Measurements from ENCODE around the gene IPO9.
"Not testable (repeated sequence)": the region's sequence is repeated elsewhere in the genome, so short reads cannot be mapped to it uniquely, and the experiment has no call there.

IPO9 gene

DNA sequence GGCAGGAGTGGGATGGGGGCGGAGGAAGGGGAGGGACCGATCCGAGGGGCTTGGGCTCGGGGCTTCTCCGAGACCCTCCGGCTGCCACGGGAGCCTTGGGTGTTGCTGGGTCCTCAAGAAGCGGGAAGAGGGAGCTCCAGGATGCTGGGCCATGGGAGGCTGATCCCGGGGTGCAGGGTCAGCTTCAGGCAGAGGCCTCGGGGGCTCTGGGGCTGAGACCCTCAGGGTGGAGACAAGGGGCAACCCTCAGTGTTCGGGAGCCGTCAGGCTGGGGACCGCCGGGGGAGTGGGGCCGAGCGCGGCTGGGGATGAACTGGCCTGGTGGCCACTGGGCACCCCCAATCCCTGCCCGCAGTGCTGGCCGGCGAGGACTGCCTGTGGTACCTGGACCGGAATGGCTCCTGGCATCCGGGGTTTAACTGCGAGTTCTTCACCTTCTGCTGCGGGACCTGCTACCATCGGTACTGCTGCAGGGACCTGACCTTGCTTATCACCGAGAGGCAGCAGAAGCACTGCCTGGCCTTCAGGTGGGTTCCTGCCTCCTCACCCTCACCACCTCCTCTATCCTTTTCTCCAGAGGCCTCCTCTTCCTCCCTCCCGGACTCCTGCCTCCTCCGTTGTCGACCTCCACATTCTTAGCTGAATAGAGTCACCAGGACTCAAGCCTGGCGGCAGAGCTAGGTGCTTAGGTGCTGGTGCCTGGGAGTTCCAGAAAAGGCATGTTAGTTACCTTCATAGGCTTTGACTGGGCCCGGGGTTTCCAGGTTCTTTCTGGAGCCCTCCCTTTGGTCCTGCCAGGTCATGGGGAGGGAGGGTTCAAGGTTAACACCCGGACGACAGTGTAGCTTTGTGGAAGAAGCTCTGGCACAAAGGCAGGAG lies 60.4 kb downstream of the IPO9 start:
- DNase-seq, result no peak

DNA sequence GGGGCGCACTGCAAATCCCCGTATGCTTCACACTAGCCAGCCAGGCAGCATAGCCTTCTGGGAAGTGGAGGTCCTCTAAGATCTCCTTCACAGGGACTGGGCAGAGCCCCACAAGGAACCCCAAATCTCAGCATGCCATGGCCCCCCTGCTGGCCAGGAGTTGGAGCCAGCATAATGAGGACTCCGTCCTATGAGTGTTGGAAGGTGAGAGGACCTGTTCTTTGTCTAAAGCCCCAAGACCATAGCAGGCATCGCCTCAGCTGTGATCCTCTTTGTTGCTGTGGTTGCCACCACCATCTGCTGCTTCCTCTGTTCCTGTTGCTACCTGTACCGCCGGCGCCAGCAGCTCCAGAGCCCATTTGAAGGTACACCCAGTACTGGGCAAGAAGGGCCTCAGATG lies 61.3 kb downstream of the IPO9 start:
- no peak for DNase-seq

DNA sequence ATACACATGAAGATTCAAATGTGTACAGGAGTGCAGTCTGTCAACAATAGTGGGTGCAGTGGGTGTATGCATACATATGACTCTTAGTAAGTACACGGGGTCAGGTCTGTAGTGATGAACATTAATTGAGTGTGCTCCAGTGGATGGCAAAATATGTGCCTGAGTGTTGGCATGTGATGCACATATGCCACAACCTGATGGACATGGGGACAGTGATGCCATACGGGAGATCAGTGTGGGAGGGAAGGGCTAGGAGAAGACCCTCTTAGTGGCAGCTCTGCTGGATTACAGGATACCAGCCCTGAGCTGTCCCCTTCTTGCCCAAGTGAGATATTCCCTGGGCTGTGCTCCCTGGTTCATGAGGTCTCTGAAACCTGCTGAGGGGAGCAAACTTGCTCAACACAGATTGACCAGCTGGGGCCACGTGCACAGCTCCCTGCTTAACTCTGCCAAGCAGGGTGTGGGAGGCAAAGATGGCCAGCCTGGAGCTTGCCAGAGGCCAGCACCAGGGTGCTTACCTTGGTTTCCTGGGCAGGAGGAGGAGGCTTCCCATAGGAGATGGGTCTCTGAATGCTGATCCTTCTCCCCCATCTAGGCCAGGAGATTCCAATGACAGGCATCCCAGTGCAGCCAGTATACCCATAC lies 62.0 kb downstream of the IPO9 start:
- DNase-seq, result no peak

DNA sequence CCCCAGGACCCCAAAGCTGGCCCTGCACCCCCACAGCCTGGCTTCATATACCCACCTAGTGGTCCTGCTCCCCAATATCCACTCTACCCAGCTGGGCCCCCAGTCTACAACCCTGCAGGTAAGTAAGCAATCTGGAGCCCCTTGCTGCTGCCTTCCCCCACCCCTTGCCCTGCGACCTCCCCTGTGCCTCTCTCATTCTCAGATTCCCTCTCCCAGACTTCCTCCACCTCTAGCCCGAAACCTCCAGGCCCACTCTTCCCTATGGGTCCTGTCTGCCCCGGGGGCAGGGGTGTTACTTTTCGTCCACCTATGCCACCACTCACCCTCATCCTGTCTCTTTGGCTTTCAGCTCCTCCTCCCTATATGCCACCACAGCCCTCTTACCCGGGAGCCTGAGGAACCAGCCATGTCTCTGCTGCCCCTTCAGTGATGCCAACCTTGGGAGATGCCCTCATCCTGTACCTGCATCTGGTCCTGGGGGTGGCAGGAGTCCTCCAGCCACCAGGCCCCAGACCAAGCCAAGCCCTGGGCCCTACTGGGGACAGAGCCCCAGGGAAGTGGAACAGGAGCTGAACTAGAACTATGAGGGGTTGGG lies 62.6 kb downstream of the IPO9 start:
- DNase-seq, result no peak

DNA sequence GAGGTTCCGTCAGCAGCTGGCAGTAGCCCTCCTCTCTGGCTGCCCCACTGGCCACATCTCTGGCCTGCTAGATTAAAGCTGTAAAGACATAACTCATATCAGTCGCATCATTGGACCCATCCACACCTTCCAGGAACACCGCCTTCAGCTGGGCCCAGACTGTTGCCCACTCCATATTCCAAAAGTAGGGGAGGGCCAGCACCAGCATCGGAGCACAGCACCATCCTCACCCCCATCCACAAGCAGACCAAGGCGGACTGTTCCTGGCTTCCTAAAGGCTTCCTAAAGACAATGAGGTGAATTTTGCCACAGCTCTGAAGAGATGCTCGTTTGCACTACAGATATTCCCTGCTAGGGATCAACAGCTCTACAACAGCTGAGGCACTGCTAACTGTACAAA lies 63.3 kb downstream of the IPO9 start:
- no peak for DNase-seq

DNA sequence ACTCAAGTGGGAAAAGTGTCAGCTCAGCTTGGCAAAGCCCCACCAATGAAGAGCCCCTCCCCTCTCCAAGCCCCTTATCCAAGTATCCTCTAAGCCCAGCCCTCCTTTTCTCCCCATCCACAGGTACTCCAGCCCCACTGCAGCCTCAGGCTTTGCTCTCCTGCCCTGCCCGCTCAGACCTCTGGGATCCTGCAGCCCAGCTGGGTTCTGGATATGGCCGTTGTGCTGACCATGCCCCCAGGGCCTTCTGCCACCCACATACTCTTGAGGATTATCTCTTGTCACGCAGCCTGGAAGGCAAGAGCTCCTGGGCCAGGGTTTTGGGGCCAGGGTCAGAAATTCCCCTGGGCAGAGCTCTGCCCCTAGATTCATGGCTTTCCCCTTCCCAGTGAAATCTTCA lies 64.5 kb downstream of the IPO9 start:
- no peak for DNase-seq

DNA sequence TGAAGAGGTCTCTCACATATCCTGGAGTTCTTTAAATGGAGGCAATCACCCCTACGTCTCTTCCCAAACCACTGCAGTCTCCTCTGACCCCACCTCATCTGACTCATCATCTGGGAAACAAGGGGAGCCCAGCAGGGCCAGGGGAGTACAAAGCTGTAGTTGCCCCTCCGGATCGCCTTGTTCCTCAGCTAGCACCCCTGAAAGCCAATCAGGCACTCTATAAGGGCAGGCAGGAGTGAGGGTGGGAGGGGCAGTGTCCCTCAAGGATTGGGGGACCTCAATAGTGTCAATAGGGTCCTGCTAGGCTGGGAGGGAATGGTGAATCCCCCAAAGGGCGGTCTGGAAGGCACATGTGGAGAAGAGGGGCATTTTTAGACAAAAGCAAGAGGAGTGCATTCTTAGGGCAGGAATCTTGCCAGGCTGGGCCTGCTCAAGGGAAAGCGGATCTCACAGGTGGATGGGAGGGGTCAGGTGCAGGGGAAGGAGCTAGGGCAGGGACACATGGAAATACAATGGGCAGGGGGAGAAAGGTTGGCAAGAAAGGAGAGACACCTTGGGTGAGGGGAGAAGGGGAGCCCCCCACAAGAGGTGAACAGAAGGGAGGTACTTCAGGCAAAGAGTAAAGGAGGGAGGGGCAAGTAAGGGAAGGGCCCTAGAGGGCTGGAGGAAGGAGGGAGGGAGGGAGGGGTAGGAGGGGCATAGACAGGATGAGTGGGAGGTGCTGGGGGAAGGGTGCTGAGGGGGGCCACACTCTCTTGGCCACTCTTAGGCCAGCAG lies 65.6 kb downstream of the IPO9 start:
- no peak for DNase-seq

DNA sequence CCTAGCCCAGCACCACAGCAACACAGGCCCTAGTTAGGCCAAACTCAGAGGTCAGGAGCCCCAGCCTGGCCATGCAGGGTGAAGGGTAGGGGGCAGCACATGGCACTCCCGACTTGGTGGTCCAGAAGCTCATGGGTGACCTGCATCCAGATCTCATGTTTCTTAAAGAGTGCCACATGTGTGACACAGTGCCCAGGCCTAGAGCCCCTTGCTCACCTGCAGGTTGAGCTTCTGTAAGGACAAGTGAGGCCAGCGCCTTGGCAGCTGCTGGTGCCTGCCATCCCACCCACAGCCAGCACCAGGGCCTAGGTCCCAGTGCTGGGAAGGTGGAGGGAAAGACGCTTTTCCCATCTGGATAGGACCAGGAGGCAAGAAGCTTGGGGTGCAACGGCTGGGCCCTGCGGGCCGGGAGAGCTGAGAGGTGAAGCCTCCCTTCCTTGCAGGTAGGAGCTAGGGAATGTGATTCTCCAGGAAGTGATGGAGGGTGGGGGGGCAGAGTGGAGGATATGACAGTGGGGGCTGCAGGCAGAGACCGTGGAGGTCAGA lies 66.2 kb downstream of the IPO9 start:
- DNase-seq, result no peak

DNA sequence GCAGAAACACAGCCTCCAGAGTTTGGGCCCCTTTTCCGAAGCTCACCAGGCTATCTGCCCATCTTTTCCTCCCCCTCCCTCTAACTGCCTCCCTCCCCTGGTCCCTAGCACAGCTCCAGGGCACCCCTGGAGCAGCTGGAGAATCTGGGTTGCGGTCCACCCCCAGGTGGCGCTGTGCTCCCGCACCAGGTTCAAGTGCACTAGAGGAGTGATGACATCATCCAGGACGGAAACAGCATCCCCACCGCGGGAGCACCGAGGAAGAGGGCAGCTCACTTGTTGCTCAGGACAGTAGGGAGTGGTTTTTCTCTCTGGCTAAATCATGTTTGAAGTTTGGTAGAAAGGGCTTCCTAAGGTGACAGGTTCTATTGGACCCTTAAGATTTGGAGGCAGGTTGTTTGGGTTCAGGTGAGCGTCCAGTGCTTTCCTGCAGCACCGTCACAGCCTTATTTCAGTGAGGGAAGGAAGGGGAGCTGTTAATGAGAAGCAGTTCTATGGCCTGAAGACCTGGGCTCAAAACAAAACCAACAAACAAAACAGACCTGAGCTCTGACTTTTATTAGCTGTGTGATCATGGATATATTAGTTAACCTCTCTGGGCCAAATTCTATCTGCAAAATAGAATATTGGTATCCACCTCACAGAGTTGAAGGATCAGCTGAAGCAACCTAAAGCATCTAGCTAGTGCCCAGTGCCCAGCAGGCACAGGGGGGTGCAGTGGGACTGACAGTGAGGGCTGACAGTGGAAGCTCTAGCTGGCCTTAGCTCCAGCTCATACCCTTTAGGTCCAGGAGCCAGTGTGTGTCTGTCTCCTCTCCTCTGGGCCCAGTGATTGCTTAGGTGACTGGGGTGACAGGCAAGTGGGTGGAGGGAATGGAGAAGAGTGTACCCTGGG lies 67.2 kb downstream of the IPO9 start:
- DNase-seq, result peak; percentile 86

DNA sequence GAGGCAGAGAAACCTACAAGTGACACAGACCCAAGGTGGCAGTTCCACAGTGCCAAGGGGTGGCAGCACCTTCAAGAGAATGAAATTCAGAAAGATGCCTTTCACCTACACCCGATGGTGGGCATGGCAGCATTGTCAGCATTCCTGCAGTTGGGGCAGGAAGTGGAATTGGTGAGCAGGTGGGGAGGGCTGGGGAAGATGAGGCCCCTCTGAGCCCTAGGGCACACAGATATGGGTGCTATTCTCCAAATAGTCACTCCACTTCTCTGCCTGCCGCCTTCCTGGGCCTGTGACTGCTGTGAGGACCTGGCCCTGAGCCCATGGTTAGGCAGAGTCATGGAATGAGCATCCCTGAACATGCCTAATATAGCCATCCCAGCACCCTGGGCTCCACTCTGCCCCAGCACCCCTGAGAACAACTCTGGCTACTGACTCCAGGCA lies 68.0 kb downstream of the IPO9 start:
- DNase-seq, result no peak

DNA sequence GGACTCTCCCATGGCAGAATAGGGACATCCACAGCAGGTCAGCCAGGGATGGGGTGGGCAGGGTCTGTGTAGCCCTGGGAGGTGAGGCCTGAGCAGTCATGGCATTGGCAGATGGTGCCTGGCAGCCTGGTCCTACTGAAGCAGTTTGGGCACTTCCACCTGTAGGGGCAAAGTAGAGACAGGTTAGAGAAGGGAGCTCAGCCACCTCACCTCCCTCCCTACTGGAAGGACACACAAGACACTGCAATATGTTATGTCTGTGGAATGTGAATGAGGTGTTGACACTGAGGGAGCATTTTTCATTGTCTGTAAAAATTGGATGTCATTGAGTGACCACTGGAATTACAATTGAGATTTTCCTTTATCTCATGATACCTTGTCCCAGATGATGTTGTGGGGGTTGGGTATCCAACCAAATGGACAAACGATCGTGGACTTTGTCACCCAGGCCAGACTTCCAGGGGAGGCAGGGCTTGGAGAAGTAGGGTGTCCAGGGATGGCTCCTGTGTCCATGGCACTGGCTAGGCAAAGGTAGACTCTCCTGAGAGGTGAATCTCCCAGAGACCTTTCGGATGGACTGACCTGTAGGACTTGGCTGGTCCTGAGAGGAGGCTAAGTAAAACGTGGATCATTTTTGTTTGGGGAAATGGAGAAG lies 69.4 kb downstream of the IPO9 start:
- DNase-seq, result no peak

DNA sequence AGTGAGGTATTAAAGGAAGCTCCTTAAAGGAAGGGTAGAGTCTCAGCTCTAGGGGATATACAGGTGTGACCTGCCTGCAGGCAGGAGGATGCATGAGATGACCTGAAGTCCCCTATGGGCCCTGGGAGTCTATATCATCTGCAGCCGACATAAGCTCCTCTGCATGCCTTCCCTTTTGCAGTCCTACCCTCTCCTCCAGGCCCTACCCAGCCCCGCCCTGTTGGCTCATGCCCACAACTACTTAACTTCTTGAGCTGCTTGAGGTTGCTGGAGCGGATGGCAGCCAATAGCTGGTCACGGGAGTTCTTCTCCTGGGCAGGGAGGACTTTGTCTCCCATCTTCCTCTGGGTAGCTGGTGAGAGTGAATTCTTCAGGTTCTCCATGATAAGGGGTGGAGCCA lies 70.0 kb downstream of the IPO9 start:
- no peak for DNase-seq

DNA sequence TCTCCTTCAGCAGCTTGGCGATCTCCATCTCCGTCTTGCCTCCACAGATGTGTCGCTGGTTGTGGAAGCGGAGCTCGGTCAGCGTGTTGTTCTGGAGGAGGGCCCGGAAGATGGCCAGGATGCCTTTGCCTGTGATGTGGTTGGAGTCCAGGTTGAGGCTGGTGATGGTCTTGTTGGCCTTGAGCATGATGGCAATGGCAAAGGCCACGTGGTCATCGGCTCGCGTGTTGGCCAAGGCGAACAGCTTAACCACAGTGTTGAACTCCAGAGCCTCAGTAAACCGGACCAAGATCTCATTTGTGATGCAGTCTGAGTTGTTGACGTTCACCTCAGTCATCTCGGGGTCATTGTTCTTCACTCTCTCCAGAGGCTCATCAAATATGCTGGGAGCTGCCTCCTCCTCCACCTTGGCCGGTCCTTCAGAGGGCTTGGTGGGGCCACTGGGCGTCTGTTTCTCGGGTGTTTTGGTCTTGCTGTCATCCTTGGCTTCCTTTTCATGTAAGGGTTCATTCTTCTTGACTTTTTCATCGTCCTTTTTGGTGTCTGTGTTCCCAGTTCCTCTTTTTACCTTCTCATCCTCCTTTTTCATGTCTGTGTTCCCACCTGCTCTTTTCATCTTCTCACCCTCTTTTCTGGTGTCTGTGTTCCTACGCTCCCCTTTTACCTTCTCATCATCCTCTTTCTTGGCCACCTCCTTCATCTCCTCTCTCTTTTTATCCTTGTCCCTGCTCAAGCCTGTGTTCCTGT lies 70.9 kb downstream of the IPO9 start:
- DNase-seq, result no peak

DNA sequence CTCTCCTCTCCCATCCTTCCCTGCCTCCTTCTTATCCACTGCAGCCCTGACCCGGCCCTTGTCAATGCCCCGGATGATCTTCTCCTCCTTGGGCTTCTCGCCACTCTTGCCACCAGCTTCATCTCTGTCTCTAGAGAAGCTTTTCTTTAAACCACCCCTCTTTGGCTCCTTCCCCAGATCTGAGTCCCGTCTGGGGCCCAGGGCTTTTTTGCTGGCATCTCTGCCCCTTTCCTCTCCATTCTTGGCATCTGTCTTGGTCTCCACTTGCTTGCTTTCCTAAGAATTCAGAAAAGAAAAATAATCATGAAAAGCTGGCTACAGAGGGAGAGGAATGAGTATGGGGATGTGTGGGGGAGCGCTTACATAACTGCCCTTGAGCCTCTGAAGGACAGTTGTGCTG lies 71.5 kb downstream of the IPO9 start:
- no peak for DNase-seq

DNA sequence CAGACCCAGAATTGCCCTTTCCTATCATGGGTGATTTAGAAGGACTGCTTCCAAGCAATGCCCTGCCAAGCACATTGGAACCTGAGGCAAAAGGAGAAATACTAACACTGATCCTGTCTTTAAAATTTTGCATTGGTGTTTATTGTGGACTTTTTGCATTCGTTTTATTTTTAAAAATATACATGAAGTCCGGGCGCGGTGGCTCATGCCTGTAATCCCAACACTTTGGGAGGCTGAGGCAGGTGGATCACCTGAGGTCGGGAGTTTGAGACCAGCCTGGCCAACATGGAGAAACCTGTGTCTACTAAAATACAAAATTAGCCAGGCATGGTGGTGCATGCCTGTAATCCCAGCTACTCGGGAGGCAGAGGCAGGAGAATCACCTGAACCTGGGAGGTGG lies 72.1 kb downstream of the IPO9 start:
- DNase-seq, result not testable (repeated sequence)

DNA sequence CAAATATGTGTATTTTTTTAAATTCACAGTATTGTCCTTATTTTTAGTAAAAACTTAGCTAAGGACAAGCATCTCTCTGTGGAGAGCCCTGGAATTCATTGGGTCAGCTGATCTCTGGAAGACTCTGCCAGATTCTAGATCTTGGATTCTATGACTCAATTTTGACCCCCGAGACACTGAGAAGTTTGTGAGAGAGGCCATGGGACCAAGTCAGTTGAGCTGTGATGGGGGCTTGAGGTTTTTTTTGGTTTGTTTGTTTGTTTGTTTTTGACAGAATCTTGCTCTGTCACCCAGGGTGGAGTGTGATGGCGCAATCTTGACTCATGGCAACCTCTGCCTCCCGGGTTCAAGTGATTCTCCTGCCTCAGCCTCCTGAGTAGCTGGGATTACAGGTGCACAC lies 73.2 kb downstream of the IPO9 start:
- no peak for DNase-seq

DNA sequence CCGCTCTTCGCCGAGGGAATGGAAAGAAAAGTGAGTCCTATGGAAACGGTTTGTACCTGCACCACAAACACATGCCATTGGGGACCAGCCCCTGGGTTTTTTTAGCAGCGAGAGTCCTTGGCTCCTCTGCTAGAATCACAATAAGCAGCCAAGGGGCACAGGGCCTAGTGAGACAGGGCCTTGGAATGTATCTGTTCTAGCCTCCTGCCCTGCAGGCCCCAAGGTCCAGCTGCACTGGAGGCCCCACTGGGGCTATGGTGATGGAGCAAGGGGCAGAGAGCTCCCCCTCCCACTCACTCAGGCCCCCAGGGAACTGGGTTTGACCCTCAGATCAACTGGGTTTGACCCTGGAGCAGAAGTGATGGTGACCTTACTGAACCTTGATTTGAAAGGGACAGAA lies 74.2 kb downstream of the IPO9 start:
- DNase-seq, result no peak

DNA sequence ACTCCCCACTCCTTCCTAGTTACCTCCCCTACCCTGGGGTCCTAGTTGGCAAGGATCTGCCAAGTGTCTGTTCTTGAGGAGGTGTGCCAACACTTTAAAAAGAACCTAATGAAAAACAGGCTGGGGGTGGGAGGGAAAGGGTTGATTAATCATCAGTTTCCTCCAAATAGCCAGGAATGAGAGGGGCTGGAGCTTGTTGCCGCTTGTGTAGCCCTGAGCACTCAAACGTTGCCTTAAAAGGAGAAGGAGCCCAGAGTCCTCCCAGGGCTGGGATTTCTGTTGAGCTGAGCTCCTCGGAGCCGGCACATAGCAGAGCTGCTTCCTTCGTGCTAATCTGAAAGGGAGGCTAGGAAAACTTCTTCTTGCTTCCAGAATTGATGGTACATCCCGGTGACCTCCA lies 75.6 kb downstream of the IPO9 start:
- no peak for DNase-seq

DNA sequence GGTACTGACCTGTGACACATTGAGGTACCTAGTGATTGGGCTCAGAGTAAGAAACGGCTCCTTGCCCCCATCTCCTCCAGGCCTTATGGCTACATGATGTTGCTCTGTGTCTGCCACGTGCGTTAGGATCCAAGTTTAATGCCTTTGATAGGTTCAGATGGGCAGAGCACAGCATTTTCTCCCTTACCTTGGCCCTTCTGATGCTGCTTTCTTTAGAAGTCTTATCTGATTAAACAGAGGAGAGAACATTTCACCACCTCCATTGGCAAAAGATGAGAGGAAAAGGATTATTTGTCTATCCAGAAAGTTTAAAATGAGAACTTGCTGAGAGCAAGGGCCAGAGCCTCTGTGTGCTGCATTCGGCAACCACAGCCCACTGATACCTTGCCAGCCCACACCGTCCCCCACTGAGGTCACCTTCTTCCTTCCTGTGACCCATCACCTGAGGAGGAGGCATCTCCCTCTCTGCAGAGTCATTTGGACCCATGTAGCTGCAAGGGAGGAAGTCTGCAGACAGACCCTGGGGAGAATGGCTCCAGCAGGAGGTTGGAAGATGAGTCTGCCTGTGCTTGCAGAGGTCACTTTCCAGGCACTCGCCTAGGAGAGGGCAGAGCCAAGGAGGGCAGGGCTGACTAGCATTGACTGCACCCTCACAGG lies 76.4 kb downstream of the IPO9 start:
- no peak for DNase-seq

DNA sequence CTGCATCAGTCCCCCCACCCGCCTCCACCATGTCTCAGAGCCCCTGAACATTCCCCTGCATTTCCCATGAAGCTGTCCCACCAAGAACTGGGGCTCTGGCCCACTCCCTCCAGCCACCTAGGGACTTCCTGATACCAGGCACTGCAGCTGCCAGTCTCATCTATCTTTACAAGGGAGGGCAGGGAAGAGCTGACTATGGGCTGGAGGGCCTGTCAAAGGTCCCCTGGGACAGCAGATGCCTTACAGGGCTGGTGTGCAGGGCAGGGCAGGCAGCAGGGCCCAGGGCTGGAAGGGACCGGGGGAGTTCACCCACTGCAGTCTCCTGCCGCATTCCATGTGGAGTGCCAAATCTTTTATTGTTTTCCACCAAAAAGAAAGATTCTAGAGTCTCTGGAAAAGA lies 77.4 kb downstream of the IPO9 start:
- DNase-seq, result no peak

Measured in NCI-H774 (cell line).